H1 (cell line): ENCODE measurements around the gene OXLD1. TPM values are rescaled to one million over a fixed set of nuclear protein-coding genes. Genes with fewer than 3 reads are reported as not detected.

Source experiments
- CTCF ChIA-PET: fragments of 300-600 bp; sonication (Branson Sonifier 250); formaldehyde crosslinking; loops from one replicate; lab custom pipeline; 2021; ENCODE audit not compliant: partially characterized antibody; lab: Charles Lee
- POLR2A ChIA-PET: fragments of 300-600 bp; sonication (Branson Sonifier 250); formaldehyde crosslinking; loops from one replicate; lab custom pipeline; 2021; ENCODE audit warnings: inconsistent platforms; ENCODE audit not compliant: partially characterized antibody; lab: Charles Lee
- DNase-seq, 2 experiments: peaks; one replicate each; pipeline versions ENCODE4 v3.0.0 to v3.0.0-alpha.2; 2010 to 2022; ENCODE audit warnings: low spot score in 2 of 2, low read depth in 1 of 2, mixed read lengths in 1 of 2
- FAIRE-seq: peaks from 2 replicates; lab custom pipeline; 2011; peaks lifted over from hg19 to GRCh38; lab: Jason Lieb, UNC
- H2AFZ ChIP-seq: 2 replicates; pipeline ENCODE4 v1.8.1; 2012; ENCODE audit warnings: low read length, inconsistent platforms
- H2AK5ac ChIP-seq: 2 replicates; pipeline ENCODE4 v1.6.1; 2013; ENCODE audit warnings: low read depth, low read length
- H2BK120ac ChIP-seq: replicated peaks from 2 replicates; pipeline ENCODE3; 2013; ENCODE audit warnings: low read depth, low read length, inconsistent platforms
- H2BK12ac ChIP-seq: 2 replicates; pipeline ENCODE4 v1.6.1; 2013; ENCODE audit warnings: low read depth, low read length
- H2BK15ac ChIP-seq: 2 replicates; pipeline ENCODE4 v1.6.1; 2013; ENCODE audit warnings: low read length
- H2BK20ac ChIP-seq: 2 replicates; pipeline ENCODE4 v1.6.1; 2013; ENCODE audit warnings: low read length
- H2BK5ac ChIP-seq: 2 replicates; pipeline ENCODE4 v1.6.1; 2013; ENCODE audit warnings: low read depth, low read length
- H3K14ac ChIP-seq: 2 replicates; pipeline ENCODE4 v1.6.1; 2013; ENCODE audit warnings: inconsistent platforms; ENCODE audit not compliant: insufficient read length
- H3K18ac ChIP-seq: 2 replicates; pipeline ENCODE4 v1.6.1; 2013; ENCODE audit warnings: low read length; ENCODE audit errors: extremely low read depth
- H3K23ac ChIP-seq: 2 replicates; pipeline ENCODE4 v1.6.1; 2013; ENCODE audit warnings: inconsistent platforms; ENCODE audit not compliant: insufficient read length
- H3K23me2 ChIP-seq: 2 replicates; pipeline ENCODE4 v1.6.1; 2013; ENCODE audit warnings: low read depth, low read length
- H3K27ac ChIP-seq: 2 replicates; pipeline ENCODE4 v1.6.1; 2011; ENCODE audit warnings: low read depth, low read length, inconsistent platforms
- H3K27me3 ChIP-seq, 4 experiments: replicated peaks in 1 of 4; 1 replicate in 1 of 4; 2 replicates in 3 of 4; pipeline versions ENCODE4 v1.6.1 to v1.8.1; 2011 to 2013; ENCODE audit warnings: low read length in 3 of 4, mild to moderate bottlenecking in 3 of 4, inconsistent platforms in 2 of 4, mixed read lengths in 2 of 4, moderate library complexity in 1 of 4; ENCODE audit not compliant: control insufficient read depth in 3 of 4, insufficient read depth in 3 of 4; ENCODE audit errors: extremely low read depth in 1 of 4
- H3K36me3 ChIP-seq, 4 experiments: 2 replicates each; pipeline versions ENCODE4 v1.6.1 to v1.8.1; 2011 to 2013; ENCODE audit warnings: mild to moderate bottlenecking in 4 of 4, low read length in 3 of 4, moderate library complexity in 2 of 4, control low read depth in 1 of 4, inconsistent platforms in 1 of 4; ENCODE audit not compliant: insufficient read depth in 4 of 4, control insufficient read depth in 2 of 4
- H3K4ac ChIP-seq: replicated peaks from 2 replicates; pipeline ENCODE3; 2013; ENCODE audit warnings: low read length, low read depth, mixed read lengths, inconsistent platforms; ENCODE audit not compliant: insufficient read length
- H3K4me1 ChIP-seq, 4 experiments: replicated peaks in 1 of 4; 1 replicate in 1 of 4; 2 replicates in 3 of 4; pipeline versions ENCODE4 v1.6.1 to v1.8.1; 2011 to 2013; ENCODE audit warnings: low read length in 3 of 4, inconsistent platforms in 2 of 4, mixed read lengths in 1 of 4; ENCODE audit not compliant: insufficient read depth in 4 of 4, control insufficient read depth in 3 of 4
- H3K4me2 ChIP-seq, 2 experiments: 2 replicates each; pipeline versions ENCODE4 v1.6.1 to v1.8.1; 2011 to 2013; ENCODE audit warnings: low read depth in 2 of 2, low read length in 2 of 2, control low read depth in 1 of 2, inconsistent platforms in 1 of 2, mild to moderate bottlenecking in 1 of 2; ENCODE audit not compliant: insufficient read depth in 1 of 2
- H3K4me3 ChIP-seq, 4 experiments: fragments of 200-600, 300-600 bp in 1 of 4; sonication (generic), shearing (Covaris generic), sonication (Bioruptor Twin) in 1 of 4; 2 replicates each; pipeline versions ENCODE4 v1.5.1 to v1.8.1; 2011 to 2016; ENCODE audit warnings: low read length in 4 of 4, low read depth in 3 of 4, control low read depth in 2 of 4, inconsistent platforms in 2 of 4, mild to moderate bottlenecking in 2 of 4, mixed read lengths in 1 of 4, moderate library complexity in 1 of 4; ENCODE audit not compliant: insufficient read depth in 2 of 4; ENCODE audit errors: extremely low read depth in 1 of 4
- H3K56ac ChIP-seq: replicated peaks from 2 replicates; pipeline ENCODE3; 2013; ENCODE audit warnings: low read depth, mild to moderate bottlenecking, mixed read lengths, low read length, inconsistent platforms; ENCODE audit not compliant: insufficient read length
- H3K79me1 ChIP-seq: 2 replicates; pipeline ENCODE4 v1.6.1; 2013; ENCODE audit warnings: low read depth, low read length, control low read depth
- H3K79me2 ChIP-seq, 2 experiments: 2 replicates each; pipeline versions ENCODE4 v1.6.1 to v1.8.1; 2012 to 2013; ENCODE audit warnings: low read length in 2 of 2, mild to moderate bottlenecking in 2 of 2, inconsistent platforms in 1 of 2; ENCODE audit not compliant: insufficient read depth in 2 of 2, control insufficient read depth in 1 of 2
- H3K9ac ChIP-seq, 4 experiments: replicated peaks in 1 of 4; 1 replicate in 1 of 4; 2 replicates in 3 of 4; pipeline versions ENCODE4 v1.6.1 to v1.8.1; 2011 to 2013; ENCODE audit warnings: low read depth in 3 of 4, low read length in 3 of 4, control low read depth in 2 of 4, mild to moderate bottlenecking in 2 of 4, moderate library complexity in 2 of 4, inconsistent platforms in 1 of 4; ENCODE audit errors: extremely low read depth in 1 of 4
- H3K9me3 ChIP-seq, 2 experiments: 2 replicates each; pipeline versions ENCODE4 v1.6.1 to v1.8.1; 2012 to 2013; ENCODE audit warnings: mild to moderate bottlenecking in 2 of 2, moderate library complexity in 2 of 2, control low read depth in 1 of 2, inconsistent platforms in 1 of 2, low read depth in 1 of 2, low read length in 1 of 2, mixed read lengths in 1 of 2; ENCODE audit not compliant: insufficient read depth in 2 of 2
- H4K20me1 ChIP-seq, 2 experiments: replicated peaks in 1 of 2; 2 replicates each; pipeline versions ENCODE3 to v1.8.1; 2011 to 2013; ENCODE audit warnings: inconsistent platforms in 2 of 2, low read length in 2 of 2, mild to moderate bottlenecking in 1 of 2; ENCODE audit not compliant: insufficient read depth in 2 of 2, control insufficient read depth in 1 of 2
- H4K5ac ChIP-seq: 2 replicates; pipeline ENCODE4 v1.6.1; 2013; ENCODE audit warnings: low read length, low read depth, mixed read lengths, inconsistent platforms; ENCODE audit not compliant: insufficient read length
- H4K8ac ChIP-seq: 2 replicates; pipeline ENCODE4 v1.8.0; 2013; ENCODE audit warnings: mild to moderate bottlenecking, moderate library complexity, low read length, inconsistent platforms; ENCODE audit not compliant: insufficient read depth; ENCODE audit errors: extremely low read depth
- H4K91ac ChIP-seq: replicated peaks from 2 replicates; pipeline ENCODE3; 2013; ENCODE audit warnings: low read length, mixed read lengths, inconsistent platforms; ENCODE audit not compliant: insufficient read length
- TEAD4 ChIP-seq: IDR thresholded peaks from 2 replicates; pipeline ENCODE4 v1.6.1; 2012; ENCODE audit warnings: low read depth, low read length, inconsistent platforms, mixed read lengths
- WGBS, 2 experiments: shearing (Covaris generic) in 1 of 2; methylation state at CpG; one replicate each; pipeline versions ENCODE4 v1.1.6 to v1.1.7; 2013 to 2015; ENCODE audit warnings: low lambda C conversion rate in 2 of 2, mixed read lengths in 2 of 2, inconsistent platforms in 1 of 2, low coverage in 1 of 2, missing lambda C conversion rate in 1 of 2; ENCODE audit not compliant: insufficient replicate concordance in 2 of 2, insufficient coverage in 1 of 2, insufficient read length in 1 of 2; ENCODE audit errors: extremely low coverage in 1 of 2, missing lambda C conversion rate in 1 of 2; 5-methylcytosine and 5-hydroxymethylcytosine counted together
- polyA plus RNA-seq, 7 experiments: library from polyadenylated mRNA; depleted of rRNA in 3 of 7; stranded (reverse) in 5 of 7; unstranded in 2 of 7; fragments of >200 nt in 5 of 7; fragments of 200-250 nt in 2 of 7; gene quantifications; 1 replicate in 5 of 7; 2 replicates in 1 of 7; 4 replicates in 1 of 7; pipeline versions ENCODE4 v1.2.1 to v1.2.3, GENCODE V29; 2011 to 2013; ENCODE audit warnings: missing spikeins in 2 of 7, mixed read lengths in 2 of 7
- total RNA-seq: library from RNA; stranded (reverse); fragmentation: NEBNext Ultra II Directional; extraction: Animal tissue kit (Norgen Biotek cat#: 25700); gene quantifications from 2 replicates; pipeline ENCODE4 v1.2.1, GENCODE V29; 2021
- TF ChIP-seq, protein P1 (sequence below): IDR thresholded peaks from 2 replicates; pipeline ENCODE4 v1.6.1; 2012; ENCODE audit warnings: low read length, inconsistent platforms

OXLD1 gene
- total and polyA plus RNA-seq, 2 of the 8 experiments (the other 6 are each of a cell fraction or from before 2014, with no cell fraction given), result 41.5 to 61.9 TPM

DNA sequence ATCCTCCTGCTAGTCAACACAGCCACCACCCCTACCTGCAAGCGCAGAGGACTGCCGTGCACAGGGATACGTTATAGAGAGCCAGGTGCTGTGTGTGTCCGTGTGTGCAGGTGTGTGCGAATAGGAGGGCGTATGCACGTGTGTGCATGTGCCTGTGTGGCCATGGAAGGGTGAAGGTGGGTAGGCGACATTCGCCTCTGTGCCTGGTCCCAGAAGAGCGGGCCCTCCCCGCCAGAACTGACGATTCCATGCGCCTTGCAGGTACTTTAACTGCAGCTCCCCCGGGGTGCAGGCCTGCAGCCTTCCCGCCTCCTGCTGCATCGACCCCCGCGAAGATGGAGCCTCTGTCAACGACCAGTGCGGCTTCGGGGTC is 18.8 kb downstream of the OXLD1 start:
- H4K5ac ChIP-seq, result no peak overlapping the region
- H3K4me3 ChIP-seq, result peak overlapping the region in 2 of 4 experiments; percentile 15 to 38; a peak in 3 of 8 replicates
- peak overlapping the region; percentile 89 for H4K8ac ChIP-seq
- no peak overlapping the region for H3K14ac ChIP-seq
- DNase-seq (peak in 1 of 2 experiments; percentile 53), FAIRE-seq (no peak)
- peaks cover 2 to 15% (median 9%) of the 10 kb centered on the region in 4 experiments; a peak in 5 of 7 replicates for H3K27me3 ChIP-seq
- H2BK12ac ChIP-seq, result peak overlapping the region; percentile 20; the same call in 1 of the 2 replicates
- 80% methylated on average over 19 of the region's 21 CpGs; no CpG with 5 or more reads in 1 of the 2 experiments for WGBS, 2 experiments
- peak overlapping the region; percentile 57; the same call in 1 of the 2 replicates for H2AK5ac ChIP-seq
- no peaks in the 10 kb centered on the region for H3K79me2 ChIP-seq
- H3K4me2 ChIP-seq, result peak overlapping the region; percentile 59 to 76
- peaks cover 0 to 2% of the 10 kb centered on the region in 2 experiments for H4K20me1 ChIP-seq
- H4K91ac ChIP-seq, result peak overlapping the region; percentile 69
- peak overlapping the region in 1 of 4 experiments; percentile 30; a peak in 1 of 7 replicates for H3K9ac ChIP-seq
- no peak overlapping the region for H3K4ac ChIP-seq
- no peak overlapping the region for H3K27ac ChIP-seq
- peaks cover 7% of the 10 kb centered on the region for H3K79me1 ChIP-seq
- H2BK120ac ChIP-seq, result no peak overlapping the region
- POLR2A ChIA-PET, result interaction anchor here (0.7 to 4.4 kb wide), 16 partner anchors 9 to 135 kb away, joined by 3 to 23 read pairs (median 6); partner anchors contain the start of genes ACTG1, ARL16, FAAP100 and HGS
- H3K9me3 ChIP-seq, result no peaks in the 10 kb centered on the region
- peaks cover 10% of the 10 kb centered on the region for H3K23me2 ChIP-seq
- H2BK5ac ChIP-seq, result no peak overlapping the region
- no peak overlapping the region for H2BK20ac ChIP-seq
- peaks cover 0 to 14% (median 1%) of the 10 kb centered on the region in 4 experiments; a peak in 4 of 7 replicates for H3K4me1 ChIP-seq
- no peak overlapping the region for H3K56ac ChIP-seq
- no peak overlapping the region for H3K23ac ChIP-seq
- CTCF ChIA-PET, result interaction anchor here (0.6 to 3.5 kb wide), 8 partner anchors 11 to 75 kb away, joined by 3 to 9 read pairs (median 3); no protein-coding TSS in a partner anchor
- H2BK15ac ChIP-seq, result peak overlapping the region; percentile 23; the same call in 1 of the 2 replicates
- no peak overlapping the region for H2AFZ ChIP-seq
- peaks cover 0 to 3% (median 1%) of the 10 kb centered on the region in 4 experiments; a peak in 3 of 8 replicates for H3K36me3 ChIP-seq
- H3K18ac ChIP-seq, result no peak overlapping the region; the same call in 1 of the 2 replicates
- TF ChIP-seq TEAD4, result no peak
- TF ChIP-seq, protein P1, sequence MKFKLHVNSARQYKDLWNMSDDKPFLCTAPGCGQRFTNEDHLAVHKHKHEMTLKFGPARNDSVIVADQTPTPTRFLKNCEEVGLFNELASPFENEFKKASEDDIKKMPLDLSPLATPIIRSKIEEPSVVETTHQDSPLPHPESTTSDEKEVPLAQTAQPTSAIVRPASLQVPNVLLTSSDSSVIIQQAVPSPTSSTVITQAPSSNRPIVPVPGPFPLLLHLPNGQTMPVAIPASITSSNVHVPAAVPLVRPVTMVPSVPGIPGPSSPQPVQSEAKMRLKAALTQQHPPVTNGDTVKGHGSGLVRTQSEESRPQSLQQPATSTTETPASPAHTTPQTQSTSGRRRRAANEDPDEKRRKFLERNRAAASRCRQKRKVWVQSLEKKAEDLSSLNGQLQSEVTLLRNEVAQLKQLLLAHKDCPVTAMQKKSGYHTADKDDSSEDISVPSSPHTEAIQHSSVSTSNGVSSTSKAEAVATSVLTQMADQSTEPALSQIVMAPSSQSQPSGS, result no peak
